DOHH2 (cell line): ENCODE data around the gene CABCOCO1.

ENCODE experiments used
- H3F3A ChIP-seq: fragments of 200-600 bp; sonication (generic), shearing (Covaris generic); 2 replicates; pipeline ENCODE4 v1.6.0; 2016; ENCODE audit warnings: antibody characterized with exemption, mild to moderate bottlenecking; ENCODE audit not compliant: control insufficient read depth, insufficient read depth
- H3K27ac ChIP-seq: fragments of 200-600 bp; sonication (generic); 2 replicates; pipeline ENCODE4 v1.5.1; 2014; ENCODE audit warnings: low read depth, mild to moderate bottlenecking, low read length, moderate library complexity
- H3K27me3 ChIP-seq: fragments of 200-600 bp; sonication (generic); 2 replicates; pipeline ENCODE4 v1.6.1; 2014; ENCODE audit warnings: mild to moderate bottlenecking, low read length, mixed read lengths; ENCODE audit not compliant: control insufficient read depth
- H3K36me3 ChIP-seq: fragments of 200-600 bp; sonication (generic); 2 replicates; pipeline ENCODE4 v1.6.1; 2014; ENCODE audit warnings: mild to moderate bottlenecking, low read length, moderate library complexity, mixed read lengths; ENCODE audit not compliant: control insufficient read depth
- H3K4me1 ChIP-seq: fragments of 200-600 bp; sonication (generic); 2 replicates; pipeline ENCODE4 v1.6.1; 2014; ENCODE audit warnings: mild to moderate bottlenecking, low read length, mixed read lengths; ENCODE audit not compliant: control insufficient read depth
- H3K4me2 ChIP-seq: fragments of 200-600 bp; sonication (generic); 2 replicates; pipeline ENCODE4 v1.6.0; 2014; ENCODE audit warnings: mild to moderate bottlenecking, low read length, moderate library complexity
- H3K4me3 ChIP-seq: fragments of 200-600 bp; sonication (generic); 2 replicates; pipeline ENCODE4 v1.5.1; 2014; ENCODE audit warnings: mild to moderate bottlenecking, low read length, mixed read lengths
- H3K79me2 ChIP-seq: fragments of 200-600 bp; sonication (generic); 2 replicates; pipeline ENCODE4 v1.6.1; 2014; ENCODE audit warnings: mild to moderate bottlenecking, low read length, mixed read lengths; ENCODE audit not compliant: control insufficient read depth
- H3K9me2 ChIP-seq: fragments of 200-600 bp; sonication (generic); replicated peaks from 2 replicates; pipeline ENCODE4 v1.6.1; 2014; ENCODE audit warnings: mild to moderate bottlenecking, low read length, mixed read lengths; ENCODE audit not compliant: control insufficient read depth
- H3K9me3 ChIP-seq: fragments of 200-600 bp; sonication (generic); 2 replicates; pipeline ENCODE4 v1.6.1; 2014; ENCODE audit warnings: antibody characterized with exemption, low read length, mixed read lengths; ENCODE audit not compliant: control insufficient read depth, insufficient read depth
- H4K20me1 ChIP-seq: fragments of 200-600 bp; sonication (generic); 2 replicates; pipeline ENCODE4 v1.6.0; 2014; ENCODE audit warnings: low read depth, mild to moderate bottlenecking, antibody characterized with exemption, low read length, moderate library complexity; ENCODE audit not compliant: control insufficient read depth, insufficient read depth
- CTCF ChIP-seq: fragments of 200-600 bp; sonication (generic); IDR thresholded peaks from one replicate; pipeline ENCODE4 v1.5.1; 2014; ENCODE audit warnings: antibody characterized with exemption, mild to moderate bottlenecking, low read depth, low read length; ENCODE audit not compliant: poor library complexity, severe bottlenecking
- EZH2phosphoT487 ChIP-seq: fragments of 200-600 bp; sonication (generic); IDR thresholded peaks from 2 replicates; pipeline ENCODE4 v1.6.1; 2017; ENCODE audit warnings: borderline replicate concordance, mild to moderate bottlenecking, antibody characterized with exemption, low read length, moderate library complexity, mixed read lengths

CABCOCO1 gene

GRCh38 chr10:61640856-61641255, 21.9 kb upstream of the CABCOCO1 start:
- Histone ChIP-seq H3K4me3 (no peak overlapping the region), H3K79me2 (no peaks in the 10 kb centered on the region), H3K36me3 (no peaks in the 10 kb centered on the region), H3K9me2 (no peaks in the 10 kb centered on the region), H3K4me1 (no peaks in the 10 kb centered on the region), H3K4me2 (no peak overlapping the region), H3K27ac (no peak overlapping the region), H4K20me1 (no peaks in the 10 kb centered on the region), H3K9me3 (no peaks in the 10 kb centered on the region), H3F3A (no peaks in the 10 kb centered on the region), H3K27me3 (no peaks in the 10 kb centered on the region)
- TF ChIP-seq EZH2phosphoT487 (no peak), CTCF (no peak)

GRCh38 chr10:61642150-61642571, 20.6 kb upstream of the CABCOCO1 start:
- Histone ChIP-seq H4K20me1 (no peaks in the 10 kb centered on the region), H3K4me1 (no peaks in the 10 kb centered on the region), H3F3A (no peaks in the 10 kb centered on the region), H3K9me3 (no peaks in the 10 kb centered on the region), H3K79me2 (no peaks in the 10 kb centered on the region), H3K4me3 (no peak overlapping the region), H3K9me2 (no peaks in the 10 kb centered on the region), H3K4me2 (no peak overlapping the region), H3K27ac (no peak overlapping the region), H3K36me3 (no peaks in the 10 kb centered on the region), H3K27me3 (no peaks in the 10 kb centered on the region)
- no peak for TF ChIP-seq EZH2phosphoT487
- TF ChIP-seq CTCF: no peak

- Histone ChIP-seq H3K4me1 (no peaks in the 10 kb centered on the region), H3K9me3 (no peaks in the 10 kb centered on the region), H3K27me3 (no peaks in the 10 kb centered on the region), H3K36me3 (no peaks in the 10 kb centered on the region), H3K9me2 (no peaks in the 10 kb centered on the region), H4K20me1 (no peaks in the 10 kb centered on the region), H3K27ac (no peak overlapping the region), H3F3A (no peaks in the 10 kb centered on the region), H3K79me2 (no peaks in the 10 kb centered on the region), H3K4me2 (no peak overlapping the region), H3K4me3 (no peak overlapping the region)
- TF ChIP-seq EZH2phosphoT487 (no peak), CTCF (no peak)
Observed at GRCh38 chr10:61642676-61643075, 20.1 kb upstream of the CABCOCO1 start.

GRCh38 chr10:61643316-61643751, 19.4 kb upstream of the CABCOCO1 start:
- Histone ChIP-seq H4K20me1 (no peaks in the 10 kb centered on the region), H3K36me3 (no peaks in the 10 kb centered on the region), H3K27me3 (no peaks in the 10 kb centered on the region), H3K4me2 (no peak overlapping the region), H3K9me2 (no peaks in the 10 kb centered on the region), H3K9me3 (no peaks in the 10 kb centered on the region), H3K79me2 (no peaks in the 10 kb centered on the region), H3K27ac (no peak overlapping the region), H3F3A (no peaks in the 10 kb centered on the region), H3K4me1 (no peaks in the 10 kb centered on the region), H3K4me3 (no peak overlapping the region)
- TF ChIP-seq EZH2phosphoT487 (no peak), CTCF (no peak)
